Aorta (tissue), 5 donors: ENCODE results near the gene FATE1. TPM values are rescaled to one million over a fixed set of nuclear protein-coding genes. Genes with fewer than 3 reads are reported as not detected.

Experiments used
- ATAC-seq: fragments of 200-7000 bp; cut with Tn5 transposase; one replicate; pipeline ENCODE4 v1.9.1; 2022; ENCODE audit warnings: moderate library complexity; ENCODE audit not compliant: low FRiP score
- DNase-seq, 2 donors: peaks; one replicate each; pipeline ENCODE4 v3.0.0-alpha.2; 2020
- H3K27ac ChIP-seq, 2 donors: one replicate each; pipeline ENCODE4 v1.5.1; 2013; ENCODE audit warnings: low read length in 2 of 2, mild to moderate bottlenecking in 2 of 2, moderate library complexity in 2 of 2, control low read depth in 1 of 2, inconsistent platforms in 1 of 2, low read depth in 1 of 2
- H3K27me3 ChIP-seq, 2 donors: one replicate each; pipeline ENCODE4 v1.6.1; 2013; ENCODE audit warnings: control low read depth in 1 of 2, low read length in 1 of 2, mild to moderate bottlenecking in 1 of 2, moderate library complexity in 1 of 2; ENCODE audit not compliant: insufficient read depth in 2 of 2, control insufficient read depth in 1 of 2
- H3K36me3 ChIP-seq, 2 donors: one replicate each; pipeline ENCODE4 v1.6.1; 2013; ENCODE audit warnings: control low read depth in 1 of 2, low read length in 1 of 2, mild to moderate bottlenecking in 1 of 2; ENCODE audit not compliant: insufficient read depth in 2 of 2, control insufficient read depth in 1 of 2
- H3K4me1 ChIP-seq, 2 donors: one replicate each; pipeline ENCODE4 v1.6.1; 2013; ENCODE audit warnings: low read length in 2 of 2, control low read depth in 1 of 2, mild to moderate bottlenecking in 1 of 2, moderate library complexity in 1 of 2; ENCODE audit not compliant: insufficient read depth in 2 of 2, control insufficient read depth in 1 of 2
- H3K4me3 ChIP-seq, 2 donors: one replicate each; pipeline ENCODE4 v1.5.1; 2013; ENCODE audit warnings: low read length in 2 of 2, control low read depth in 1 of 2, mild to moderate bottlenecking in 1 of 2
- H3K9me3 ChIP-seq: one replicate; pipeline ENCODE4 v1.6.1; 2013; ENCODE audit warnings: mild to moderate bottlenecking, low read length; ENCODE audit not compliant: control insufficient read depth
- WGBS, 2 donors: extraction: QIAGEN DNeasy Blood & Tissue Kit; methylation state at CpG; one replicate each; pipeline ENCODE4 v1.1.7; 2013; 5-methylcytosine and 5-hydroxymethylcytosine counted together
- intact Hi-C, 2 donors: fragments of 100-400 bp; cut with DNase I; formaldehyde crosslinking; loops; one replicate each; pipeline versions ENCODE4 v1.14.2 to v1.15.0; 2022
- polyA plus RNA-seq, 2 donors: library from polyadenylated mRNA; stranded (reverse); fragments of 200-250 nt; gene quantifications; one replicate each; pipeline ENCODE4 v1.2.3, GENCODE V29; 2013
- total RNA-seq, 2 donors: library from RNA; stranded (reverse); fragmentation: NEBNext Ultra II Directional; extraction: Animal tissue kit (Norgen Biotek cat#: 25700); gene quantifications; one replicate each; pipeline ENCODE4 v1.2.1, GENCODE V29; 2021
- donor health status: healthy with polysubstance abuse.
- donor health status: Bipolar disorder and iron deficiency.
- donor health status: DM: no; HTN: no; CAD: no.
- donor health status: DM: no; HTN: no; CAD: no.
- donor health status: DM: yes; HTN: yes; CAD: no.

Gene FATE1
- total and polyA plus RNA-seq, 4 donors: not detected

- Histone ChIP-seq H3K27me3 (no peaks in the 10 kb centered on the region), H3K36me3 (no peaks in the 10 kb centered on the region), H3K9me3 (no peaks in the 10 kb centered on the region), H3K4me1 (no peaks in the 10 kb centered on the region), H3K4me3 (no peak overlapping the region), H3K27ac (no peak overlapping the region)
- ATAC-seq: no peak
- WGBS, 2 donors: 64 to 76% methylated on average over 3 of the region's 3 CpGs
- DNase-seq: peak in 1 of 2 donors; percentile 60
- intact Hi-C loops: no loop called here
Measured at GRCh38 chrX:151712253-151712652, 3.6 kb upstream of the FATE1 start.

GRCh38 chrX:151713849-151714248, 2.0 kb upstream of the FATE1 start:
- WGBS, 2 donors: 46 to 65% methylated on average over 3 of the region's 3 CpGs
- peak in 1 of 2 donors; percentile 61 for DNase-seq
- no peak for ATAC-seq
- Histone ChIP-seq H3K4me3 (no peak overlapping the region), H3K27ac (no peak overlapping the region), H3K27me3 (no peaks in the 10 kb centered on the region), H3K9me3 (no peaks in the 10 kb centered on the region), H3K36me3 (no peaks in the 10 kb centered on the region), H3K4me1 (no peaks in the 10 kb centered on the region)
- intact Hi-C loops: no loop called here

- 45 to 66% methylated on average over 5 of the region's 5 CpGs for WGBS, 2 donors
- DNase-seq (no peak), ATAC-seq (no peak)
- H3K4me3 ChIP-seq: no peak overlapping the region
- no peaks in the 10 kb centered on the region for H3K27me3 ChIP-seq
- intact Hi-C loops: no loop called here
- no peak overlapping the region for H3K27ac ChIP-seq
- no peaks in the 10 kb centered on the region for H3K9me3 ChIP-seq
- no peaks in the 10 kb centered on the region for H3K4me1 ChIP-seq
- no peaks in the 10 kb centered on the region for H3K36me3 ChIP-seq
Measured at GRCh38 chrX:151714362-151714761, 1.5 kb upstream of the FATE1 start.

GRCh38 chrX:151722241-151722846, 6.5 kb downstream of the FATE1 start:
- H3K36me3 ChIP-seq: no peaks in the 10 kb centered on the region
- WGBS, 2 donors: 36 to 47% methylated on average over 23 to 24 of the region's 24 CpGs
- intact Hi-C loops: no loop called here
- no peaks in the 10 kb centered on the region for H3K4me1 ChIP-seq
- H3K9me3 ChIP-seq: no peaks in the 10 kb centered on the region
- DNase-seq (peak in 1 of 2 donors; percentile 76), ATAC-seq (no peak)
- no peak overlapping the region for H3K4me3 ChIP-seq
- no peaks in the 10 kb centered on the region for H3K27me3 ChIP-seq
- no peak overlapping the region for H3K27ac ChIP-seq

- Histone ChIP-seq H3K4me1 (no peaks in the 10 kb centered on the region), H3K36me3 (no peaks in the 10 kb centered on the region), H3K4me3 (no peak overlapping the region), H3K27ac (no peak overlapping the region), H3K9me3 (no peaks in the 10 kb centered on the region), H3K27me3 (no peaks in the 10 kb centered on the region)
- ATAC-seq: no peak
- peak in 1 of 2 donors; percentile 35 for DNase-seq
- intact Hi-C loops: no loop called here
- 80 to 92% methylated on average over 7 of the region's 7 CpGs for WGBS, 2 donors
Measured at GRCh38 chrX:151723156-151723760, 7.4 kb downstream of the FATE1 start.

GRCh38 chrX:151724563-151725337, 8.9 kb downstream of the FATE1 start:
- intact Hi-C loops: no loop called here
- no peaks in the 10 kb centered on the region for H3K4me1 ChIP-seq
- DNase-seq (peak in 1 of 2 donors; percentile 54), ATAC-seq (no peak)
- no peak overlapping the region for H3K27ac ChIP-seq
- no peak overlapping the region for H3K4me3 ChIP-seq
- no peaks in the 10 kb centered on the region for H3K36me3 ChIP-seq
- H3K9me3 ChIP-seq: no peaks in the 10 kb centered on the region
- 42 to 51% methylated on average over 7 of the region's 7 CpGs for WGBS, 2 donors
- no peaks in the 10 kb centered on the region for H3K27me3 ChIP-seq

- intact Hi-C loops: no loop called here
- peak in 1 of 2 donors; percentile 58 for DNase-seq
Measured at GRCh38 chrX:151725338-151725614, 9.4 kb downstream of the FATE1 start.

GRCh38 chrX:151726751-151727150, 10.9 kb downstream of the FATE1 start:
- H3K36me3 ChIP-seq: no peaks in the 10 kb centered on the region
- 67 to 89% methylated on average over 5 of the region's 5 CpGs for WGBS, 2 donors
- no peaks in the 10 kb centered on the region for H3K9me3 ChIP-seq
- H3K4me3 ChIP-seq: no peak overlapping the region
- ATAC-seq (no peak), DNase-seq (peak in 1 of 2 donors; percentile 27)
- no peaks in the 10 kb centered on the region for H3K4me1 ChIP-seq
- intact Hi-C loops: no loop called here
- H3K27me3 ChIP-seq: no peaks in the 10 kb centered on the region
- H3K27ac ChIP-seq: no peak overlapping the region

More at GRCh38 chrX:151725338-151725614, 9.4 kb downstream of the FATE1 start:
- Histone ChIP-seq H3K27ac (no peak overlapping the region), H3K27me3 (no peaks in the 10 kb centered on the region), H3K36me3 (no peaks in the 10 kb centered on the region), H3K4me1 (no peaks in the 10 kb centered on the region), H3K4me3 (no peak overlapping the region), H3K9me3 (no peaks in the 10 kb centered on the region)
- WGBS, 2 donors: 10 to 18% methylated on average over 1 of the region's 1 CpG
- no peak for ATAC-seq

GRCh38 chrX:151727346-151727745, 11.5 kb downstream of the FATE1 start:
- no peaks in the 10 kb centered on the region for H3K36me3 ChIP-seq
- no peaks in the 10 kb centered on the region for H3K27me3 ChIP-seq
- ATAC-seq: no peak
- no peaks in the 10 kb centered on the region for H3K9me3 ChIP-seq
- intact Hi-C loops: no loop called here
- H3K4me1 ChIP-seq: no peaks in the 10 kb centered on the region
- 77 to 89% methylated on average over 4 of the region's 4 CpGs for WGBS, 2 donors
- H3K27ac ChIP-seq: no peak overlapping the region
- no peak overlapping the region for H3K4me3 ChIP-seq
- peak in 1 of 2 donors; percentile 38 for DNase-seq
